Measurements from ENCODE around the gene ZNF718. TPM values are rescaled to one million over a fixed set of nuclear protein-coding genes. Genes with fewer than 3 reads are reported as not detected.

ZNF718 gene
- total and polyA plus RNA-seq, 2 of the 13 experiments (the other 11 are each of a cell fraction or from before 2014, with no cell fraction given), result not detected

DNA sequence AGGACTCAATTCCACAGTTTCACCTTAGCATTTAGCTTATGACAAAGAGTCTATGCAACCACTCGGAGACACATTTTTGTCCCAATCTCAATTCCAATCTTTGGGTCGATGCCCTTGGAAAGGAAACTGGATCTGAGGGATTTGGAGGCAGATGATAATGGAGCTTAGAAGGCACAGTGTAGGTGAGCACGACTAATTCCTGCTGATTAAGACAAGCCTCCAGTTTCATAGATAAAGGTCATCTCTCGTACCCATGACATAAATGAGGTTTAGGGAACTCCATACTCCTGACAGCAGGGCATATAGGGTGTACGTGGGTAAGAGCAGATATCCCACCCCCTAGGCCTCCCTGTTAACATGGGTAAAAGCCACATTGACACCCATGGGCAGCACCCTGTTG, 24.4 kb upstream of the ZNF718 start:
- no peak for DNase-seq (ENCODE audit: low spot score)
- ATAC-seq, result no peak
- intact Hi-C loops (cut with micrococcal nuclease; ENCODE audit: unreplicated experiment) (no loop called here), in situ Hi-C loops (cut with HindIII; ENCODE audit: extremely low pct_ligation_motif_present, low pct_unique_long_range_greater_than_20kb) (no loop called here)
- TF ChIP-seq ZNF616 (CRISPR knock-in tag; IDR thresholded peaks at IDR 0.05; ENCODE audit: low read depth) (peak; percentile 99), ZBTB38 (CRISPR knock-in tag; IDR thresholded peaks at IDR 0.05) (no peak), ZNF781 (CRISPR knock-in tag; IDR thresholded peaks at IDR 0.05; ENCODE audit: borderline replicate concordance, not compliant biosample characterization) (no peak), ZNF20 (CRISPR knock-in tag; IDR thresholded peaks at IDR 0.05) (no peak), SALL2 (CRISPR knock-in tag; IDR thresholded peaks at IDR 0.05) (no peak), SMARCE1 (IDR thresholded peaks at IDR 0.05; ENCODE audit: borderline replicate concordance) (no peak), ZBTB7B (CRISPR knock-in tag; IDR thresholded peaks at IDR 0.05) (no peak)
- no peaks in the 10 kb centered on the region for H3K4me1 ChIP-seq (ENCODE audit: insufficient read depth, low read length)
- FAIRE-seq, result no peak
- ChIA-PET POLR2A (no interaction called here), CTCF (ENCODE audit: low intra/inter-chr PET ratio, low total read pairs) (no interaction called here)
- no peak overlapping the region for H3K9ac ChIP-seq (ENCODE audit: insufficient read depth, low read depth, low read length)
- H4K20me1 ChIP-seq (ENCODE audit: insufficient read depth, low read length), result no peaks in the 10 kb centered on the region
- BruUV-seq (replicated peaks), result no TSS peak
- H3K27ac ChIP-seq (ENCODE audit: extremely low read length, insufficient read depth, low read length), result no peak overlapping the region
- no peak overlapping the region for H2AFZ ChIP-seq (ENCODE audit: low read length)
- H3K27me3 ChIP-seq (ENCODE audit: control insufficient read depth in 1 of 2, insufficient read depth in 2 of 2, low read length in 2 of 2), result no peaks in the 10 kb centered on the region
- WGBS (ENCODE audit: low lambda C conversion rate), result 11% methylated on average over 5 of the region's 5 CpGs
- H3K4me3 ChIP-seq (replicated peaks in 1 of 3; ENCODE audit: insufficient read depth in 1 of 3, low read depth in 2 of 3, low read length in 3 of 3), result no peak overlapping the region
- no peaks in the 10 kb centered on the region for H3K36me3 ChIP-seq (replicated peaks in 1 of 2; ENCODE audit: control insufficient read depth in 1 of 2, insufficient read depth in 2 of 2, low read length in 2 of 2)
- no peak overlapping the region for H3K4me2 ChIP-seq (ENCODE audit: low read depth, low read length)
- H3K79me2 ChIP-seq (ENCODE audit: insufficient read depth, low read length), result no peaks in the 10 kb centered on the region
- peaks cover 95% of the 10 kb centered on the region for H3K9me3 ChIP-seq (ENCODE audit: low read length)

DNA sequence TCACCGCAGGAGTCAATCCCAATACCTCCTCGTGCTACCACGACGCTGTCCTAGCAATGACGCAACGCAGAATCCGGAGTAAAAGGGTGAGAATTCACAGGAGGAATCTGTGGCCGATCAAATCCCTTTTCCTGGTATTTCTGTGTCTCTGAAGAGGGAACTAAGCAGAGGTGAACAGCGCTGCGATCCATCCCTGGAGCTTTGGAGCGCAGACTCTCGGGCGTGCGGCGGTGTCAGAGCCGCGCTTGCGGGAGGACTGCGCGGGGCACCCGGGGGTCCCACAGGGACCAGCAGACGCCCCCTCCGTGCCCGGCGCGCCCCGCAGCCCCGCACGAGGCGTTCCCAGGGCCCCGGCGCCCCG, 17.2 kb upstream of the ZNF718 start:
- Histone ChIP-seq H3K4me2 (ENCODE audit: low read depth, low read length) (no peak overlapping the region), H3K36me3 (replicated peaks in 1 of 2; ENCODE audit: control insufficient read depth in 1 of 2, insufficient read depth in 2 of 2, low read length in 2 of 2) (no peaks in the 10 kb centered on the region), H3K9me3 (ENCODE audit: low read length) (peaks cover 94% of the 10 kb centered on the region), H4K20me1 (ENCODE audit: insufficient read depth, low read length) (no peaks in the 10 kb centered on the region), H3K79me2 (ENCODE audit: insufficient read depth, low read length) (no peaks in the 10 kb centered on the region), H3K27me3 (ENCODE audit: control insufficient read depth in 1 of 2, insufficient read depth in 2 of 2, low read length in 2 of 2) (no peaks in the 10 kb centered on the region), H3K9ac (ENCODE audit: insufficient read depth, low read depth, low read length) (no peak overlapping the region), H3K4me1 (ENCODE audit: insufficient read depth, low read length) (no peaks in the 10 kb centered on the region), H3K4me3 (replicated peaks in 1 of 3; ENCODE audit: insufficient read depth in 1 of 3, low read depth in 2 of 3, low read length in 3 of 3) (no peak overlapping the region), H2AFZ (ENCODE audit: low read length) (no peak overlapping the region), H3K27ac (ENCODE audit: extremely low read length, insufficient read depth, low read length) (no peak overlapping the region)
- in situ Hi-C loops (cut with HindIII; ENCODE audit: extremely low pct_ligation_motif_present, low pct_unique_long_range_greater_than_20kb) (no loop called here), intact Hi-C loops (cut with micrococcal nuclease; ENCODE audit: unreplicated experiment) (no loop called here)
- FAIRE-seq (no peak), DNase-seq (ENCODE audit: low spot score) (no peak), ATAC-seq (no peak)
- POLR2A ChIA-PET, result no interaction called here
- CTCF ChIA-PET (ENCODE audit: low intra/inter-chr PET ratio, low total read pairs), result no interaction called here
- BruUV-seq (replicated peaks), result no TSS peak
- 82% methylated on average over 18 of the region's 33 CpGs for WGBS (ENCODE audit: low lambda C conversion rate)
- TF ChIP-seq, protein P1, sequence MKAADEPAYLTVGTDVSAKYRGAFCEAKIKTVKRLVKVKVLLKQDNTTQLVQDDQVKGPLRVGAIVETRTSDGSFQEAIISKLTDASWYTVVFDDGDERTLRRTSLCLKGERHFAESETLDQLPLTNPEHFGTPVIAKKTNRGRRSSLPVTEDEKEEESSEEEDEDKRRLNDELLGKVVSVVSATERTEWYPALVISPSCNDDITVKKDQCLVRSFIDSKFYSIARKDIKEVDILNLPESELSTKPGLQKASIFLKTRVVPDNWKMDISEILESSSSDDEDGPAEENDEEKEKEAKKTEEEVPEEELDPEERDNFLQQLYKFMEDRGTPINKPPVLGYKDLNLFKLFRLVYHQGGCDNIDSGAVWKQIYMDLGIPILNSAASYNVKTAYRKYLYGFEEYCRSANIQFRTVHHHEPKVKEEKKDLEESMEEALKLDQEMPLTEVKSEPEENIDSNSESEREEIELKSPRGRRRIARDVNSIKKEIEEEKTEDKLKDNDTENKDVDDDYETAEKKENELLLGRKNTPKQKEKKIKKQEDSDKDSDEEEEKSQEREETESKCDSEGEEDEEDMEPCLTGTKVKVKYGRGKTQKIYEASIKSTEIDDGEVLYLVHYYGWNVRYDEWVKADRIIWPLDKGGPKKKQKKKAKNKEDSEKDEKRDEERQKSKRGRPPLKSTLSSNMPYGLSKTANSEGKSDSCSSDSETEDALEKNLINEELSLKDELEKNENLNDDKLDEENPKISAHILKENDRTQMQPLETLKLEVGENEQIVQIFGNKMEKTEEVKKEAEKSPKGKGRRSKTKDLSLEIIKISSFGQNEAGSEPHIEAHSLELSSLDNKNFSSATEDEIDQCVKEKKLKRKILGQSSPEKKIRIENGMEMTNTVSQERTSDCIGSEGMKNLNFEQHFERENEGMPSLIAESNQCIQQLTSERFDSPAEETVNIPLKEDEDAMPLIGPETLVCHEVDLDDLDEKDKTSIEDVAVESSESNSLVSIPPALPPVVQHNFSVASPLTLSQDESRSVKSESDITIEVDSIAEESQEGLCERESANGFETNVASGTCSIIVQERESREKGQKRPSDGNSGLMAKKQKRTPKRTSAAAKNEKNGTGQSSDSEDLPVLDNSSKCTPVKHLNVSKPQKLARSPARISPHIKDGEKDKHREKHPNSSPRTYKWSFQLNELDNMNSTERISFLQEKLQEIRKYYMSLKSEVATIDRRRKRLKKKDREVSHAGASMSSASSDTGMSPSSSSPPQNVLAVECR (CRISPR knock-in tag; IDR thresholded peaks at IDR 0.05; ENCODE audit: borderline replicate concordance), result no peak
- TF ChIP-seq, protein P2, sequence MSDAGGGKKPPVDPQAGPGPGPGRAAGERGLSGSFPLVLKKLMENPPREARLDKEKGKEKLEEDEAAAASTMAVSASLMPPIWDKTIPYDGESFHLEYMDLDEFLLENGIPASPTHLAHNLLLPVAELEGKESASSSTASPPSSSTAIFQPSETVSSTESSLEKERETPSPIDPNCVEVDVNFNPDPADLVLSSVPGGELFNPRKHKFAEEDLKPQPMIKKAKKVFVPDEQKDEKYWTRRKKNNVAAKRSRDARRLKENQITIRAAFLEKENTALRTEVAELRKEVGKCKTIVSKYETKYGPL (CRISPR knock-in tag; IDR thresholded peaks at IDR 0.05), result no peak
